Measurements from ENCODE around the gene CRB1.
A peak's percentile ranks its signal among the peaks of the same experiment; 100 is the strongest.

The CRB1 gene

DNA sequence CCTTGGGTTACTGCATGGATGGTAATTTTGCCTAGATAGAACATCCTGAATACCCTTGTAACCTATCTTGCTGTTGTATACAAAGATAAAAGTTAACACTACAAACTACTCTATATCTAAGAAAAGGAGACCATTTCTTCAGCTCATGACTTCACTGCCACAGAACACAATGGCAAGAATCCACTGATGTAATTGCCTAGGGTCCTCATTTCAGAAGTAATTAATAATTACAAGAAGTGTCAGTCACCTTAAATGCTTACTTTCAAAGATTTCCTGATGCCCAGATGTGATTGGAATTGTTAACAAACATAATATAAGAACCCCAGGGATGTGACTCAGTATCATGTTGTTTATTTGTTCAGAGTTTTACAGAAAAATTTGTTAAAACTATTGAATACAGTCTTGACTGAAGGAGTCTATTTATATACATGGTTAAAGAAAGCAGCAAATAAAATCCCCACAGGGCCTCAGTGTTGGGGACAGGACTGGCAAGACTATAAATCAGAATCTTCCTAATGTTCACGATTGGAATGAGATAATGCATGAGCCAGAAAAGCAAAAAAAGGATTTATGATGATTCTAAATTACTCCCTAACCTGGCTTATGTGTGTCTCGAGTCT lies 83.9 kb downstream of the CRB1 start:
- no peak for DNase-seq

DNA sequence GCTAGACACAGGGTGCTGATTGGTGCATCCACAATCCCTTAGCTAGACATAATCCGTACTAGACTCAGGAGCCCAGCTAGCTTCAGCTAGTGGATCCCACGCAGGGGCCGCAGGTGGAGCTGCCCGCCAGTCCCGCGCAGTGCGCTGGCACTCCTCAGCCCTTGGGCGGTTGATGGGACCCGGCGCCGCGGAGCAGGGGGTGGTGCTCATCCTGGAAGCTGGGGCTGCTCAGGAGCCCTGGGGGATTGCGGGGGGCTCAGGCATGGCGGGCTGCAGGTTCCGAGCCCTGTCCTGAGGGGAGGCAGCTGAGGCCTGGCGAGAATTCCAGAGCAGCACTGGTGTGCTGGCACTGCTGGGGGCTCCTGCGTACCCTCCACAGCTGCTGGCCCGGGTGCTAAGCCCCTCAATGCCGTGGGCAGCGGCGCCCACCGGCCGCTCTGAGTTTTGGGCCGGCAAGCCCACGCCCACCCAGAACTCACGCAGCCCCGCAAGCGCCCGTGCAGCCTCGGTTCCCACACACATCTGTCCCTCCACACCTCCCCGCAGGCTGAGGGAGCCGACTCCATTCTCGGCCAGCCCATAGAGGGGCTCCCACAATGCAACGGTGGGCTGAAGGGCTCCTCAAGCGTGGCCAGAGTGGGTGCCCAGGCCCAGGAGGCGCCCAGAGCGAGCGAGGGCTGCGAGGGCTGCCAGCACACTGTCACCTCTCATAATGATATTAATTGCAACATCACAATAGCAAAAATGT lies 87.4 kb downstream of the CRB1 start:
- DNase-seq = no peak

DNA sequence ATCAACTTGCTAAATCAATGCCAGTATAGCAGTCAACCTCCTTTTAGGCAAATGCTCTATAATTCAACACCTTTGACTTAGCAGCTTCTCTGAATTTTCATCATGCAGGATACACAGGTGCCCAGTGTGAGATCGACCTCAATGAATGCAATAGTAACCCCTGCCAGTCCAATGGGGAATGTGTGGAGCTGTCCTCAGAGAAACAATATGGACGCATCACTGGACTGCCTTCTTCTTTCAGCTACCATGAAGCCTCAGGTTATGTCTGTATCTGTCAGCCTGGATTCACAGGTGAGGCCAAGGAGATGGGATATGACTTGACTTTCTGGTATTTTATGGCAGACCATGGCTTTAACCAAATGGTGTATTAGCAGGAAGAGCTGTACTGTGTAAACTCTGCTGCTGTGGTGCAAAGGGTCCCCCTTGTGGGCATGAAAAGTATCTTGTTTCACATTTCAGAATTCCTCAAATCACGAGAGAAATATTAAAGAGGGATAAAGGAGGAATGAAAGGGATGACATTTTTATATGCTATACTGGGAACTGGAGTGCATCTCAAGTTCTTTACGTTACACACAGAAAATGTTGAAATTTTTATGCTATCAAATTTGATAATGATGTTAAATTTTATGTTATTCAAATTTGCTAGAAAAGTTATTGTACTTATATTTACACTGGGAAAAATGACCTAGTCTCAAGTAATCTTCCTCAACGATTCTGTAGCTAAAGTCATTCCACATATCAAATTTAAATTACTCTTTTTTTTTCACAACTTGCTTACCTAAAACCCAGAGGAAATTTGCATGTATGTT lies 88.9 kb downstream of the CRB1 start:
- peak; percentile 35 for DNase-seq

DNA sequence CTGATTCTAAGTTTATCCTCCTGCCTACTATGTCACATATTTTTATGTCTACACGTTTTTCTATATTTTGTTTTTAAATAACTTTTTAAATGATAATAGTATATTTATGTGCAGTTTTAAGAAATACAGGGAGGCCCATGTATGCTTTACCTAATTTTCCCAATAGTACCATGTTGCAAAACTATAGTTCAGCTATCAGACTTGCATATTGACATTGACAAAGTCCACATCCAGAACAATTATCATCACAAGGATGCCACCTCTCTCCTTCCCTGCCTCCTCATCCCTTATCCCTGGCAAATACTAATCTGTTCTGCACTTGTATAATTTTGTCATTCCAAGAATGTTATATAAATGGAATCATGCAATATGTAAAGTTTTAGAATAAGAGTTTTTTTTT lies 90.9 kb downstream of the CRB1 start:
- no peak for DNase-seq

DNA sequence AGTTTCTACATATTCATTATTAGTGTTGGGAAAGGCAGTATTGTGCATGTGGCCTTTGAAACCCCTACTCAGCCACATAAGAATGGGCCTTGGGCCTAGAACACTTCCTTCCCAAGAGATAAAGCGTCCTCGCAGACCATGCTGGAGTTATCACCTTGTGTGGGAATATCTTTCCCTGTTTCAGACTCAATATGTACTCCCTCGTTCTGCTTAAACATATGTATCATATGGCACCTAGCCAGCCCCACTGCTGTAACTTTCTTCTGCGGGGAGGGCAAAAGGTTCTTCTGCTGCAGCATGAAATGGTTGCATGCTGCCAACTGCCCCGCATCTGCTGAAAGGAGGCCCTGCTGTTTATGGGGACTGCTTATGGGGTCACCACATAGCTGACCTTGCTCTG lies 92.0 kb downstream of the CRB1 start:
- DNase-seq = no peak

DNA sequence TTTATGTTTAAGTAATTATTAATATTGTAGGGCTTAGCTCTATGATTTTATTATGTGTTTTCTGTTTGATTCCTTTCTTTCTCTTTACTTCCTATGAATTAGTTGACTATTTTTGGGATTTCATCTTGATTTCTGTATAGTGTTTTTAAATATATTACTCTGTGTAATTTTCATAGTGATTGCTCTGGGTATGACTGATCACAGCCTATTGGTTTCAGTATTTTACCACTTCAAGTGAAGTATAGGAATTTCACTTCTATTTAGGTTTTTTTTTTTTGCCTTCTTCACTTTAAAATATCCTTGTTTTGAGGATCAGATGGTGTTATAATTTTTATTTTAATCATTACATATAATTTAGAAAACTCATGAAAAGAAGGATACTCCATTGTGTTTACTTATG lies 94.8 kb downstream of the CRB1 start:
- no peak for DNase-seq

DNA sequence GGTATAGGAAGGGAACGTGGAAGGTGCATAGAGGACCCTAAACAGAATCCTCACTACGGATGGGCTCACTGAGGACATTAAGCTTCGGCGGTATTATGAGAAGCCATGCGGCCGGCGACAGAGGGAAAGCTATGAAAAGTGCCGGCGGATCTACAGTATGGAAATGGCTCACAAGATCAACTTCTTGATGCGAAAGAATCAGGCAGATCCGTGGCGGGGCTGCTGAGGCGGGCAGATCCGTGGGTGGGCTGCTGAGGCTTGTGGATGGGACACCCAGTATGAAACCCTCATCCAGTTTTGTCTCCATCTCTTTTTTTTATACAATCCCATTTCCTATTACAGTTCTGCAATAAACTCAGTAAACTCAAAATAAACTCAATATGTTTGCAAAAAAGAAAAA lies 95.8 kb downstream of the CRB1 start:
- DNase-seq = no peak

DNA sequence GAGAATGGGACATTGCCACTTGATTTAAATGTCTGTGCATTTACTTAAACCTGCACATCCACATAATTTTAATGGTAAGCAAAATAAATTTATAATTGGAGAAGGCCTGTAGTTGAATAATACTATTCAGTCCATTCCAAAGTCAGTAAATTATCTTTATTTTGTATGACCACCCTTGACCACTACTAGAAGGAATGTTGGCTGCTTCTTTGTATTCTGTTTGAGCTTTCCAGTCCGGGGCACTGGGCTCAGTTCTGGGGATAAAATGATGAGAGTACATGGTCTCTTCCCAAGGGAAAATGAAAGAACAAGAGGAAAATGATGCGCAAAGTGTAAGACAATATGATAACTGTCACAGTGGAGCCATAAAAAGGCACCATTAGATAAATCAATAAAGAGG lies 98.9 kb downstream of the CRB1 start:
- no peak for DNase-seq

DNA sequence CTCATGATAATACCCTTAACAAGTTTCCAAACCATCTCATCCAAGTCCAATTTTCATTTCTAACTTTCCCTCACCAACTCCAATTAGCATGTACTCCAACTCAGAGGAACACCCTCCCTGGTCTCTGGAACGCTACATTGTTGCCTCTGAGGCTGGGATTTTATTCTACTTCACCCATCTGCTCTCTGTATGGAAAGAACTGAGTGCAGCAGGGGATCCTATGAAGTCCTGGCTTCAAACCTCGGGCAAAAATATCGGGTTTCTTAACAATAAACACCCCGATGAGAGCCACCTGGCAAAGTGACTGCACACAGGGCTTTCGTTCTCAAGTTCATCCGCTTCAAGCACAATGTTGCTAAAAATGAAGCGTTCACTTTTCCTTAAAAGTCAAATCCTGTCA lies 99.6 kb downstream of the CRB1 start:
- no peak for DNase-seq

DNA sequence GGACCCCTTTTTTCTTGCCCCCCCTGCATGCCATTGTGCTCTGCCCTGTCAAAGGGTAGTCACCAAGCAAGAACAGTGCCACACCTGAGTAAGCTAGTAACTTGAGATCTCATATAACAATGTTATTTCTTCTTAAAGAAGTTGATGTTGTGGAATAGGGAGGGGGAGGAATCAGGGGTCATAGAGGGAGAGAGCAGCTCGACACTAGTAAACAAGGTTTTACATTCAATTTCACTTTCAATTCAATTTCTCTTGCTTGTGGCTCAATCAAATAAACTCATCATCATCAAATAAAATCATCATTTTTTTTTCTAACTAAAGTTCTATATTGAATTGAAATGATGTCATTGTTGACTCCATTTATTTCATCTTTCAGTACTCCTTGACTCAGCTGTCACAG lies 106.4 kb downstream of the CRB1 start:
- no peak for DNase-seq

DNA sequence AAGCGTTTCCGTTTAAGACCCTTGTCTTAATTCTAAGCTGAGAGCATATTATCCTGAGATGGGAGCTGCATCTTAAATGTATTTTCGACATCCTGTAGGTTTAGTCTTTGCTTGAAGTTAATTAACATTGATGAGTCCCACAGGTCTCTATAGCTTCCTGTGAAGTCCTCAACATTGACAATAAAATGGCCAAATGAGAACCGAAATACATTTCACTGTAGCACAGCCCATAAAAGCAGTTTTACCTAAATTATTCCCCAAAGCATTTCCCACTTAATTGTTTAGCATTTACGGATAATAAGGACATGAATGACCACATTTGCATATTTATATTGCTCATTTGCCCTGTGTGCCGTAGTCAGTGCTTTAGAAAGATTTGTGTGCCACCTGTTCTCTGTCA lies 116.4 kb downstream of the CRB1 start:
- DNase-seq = no peak

DNA sequence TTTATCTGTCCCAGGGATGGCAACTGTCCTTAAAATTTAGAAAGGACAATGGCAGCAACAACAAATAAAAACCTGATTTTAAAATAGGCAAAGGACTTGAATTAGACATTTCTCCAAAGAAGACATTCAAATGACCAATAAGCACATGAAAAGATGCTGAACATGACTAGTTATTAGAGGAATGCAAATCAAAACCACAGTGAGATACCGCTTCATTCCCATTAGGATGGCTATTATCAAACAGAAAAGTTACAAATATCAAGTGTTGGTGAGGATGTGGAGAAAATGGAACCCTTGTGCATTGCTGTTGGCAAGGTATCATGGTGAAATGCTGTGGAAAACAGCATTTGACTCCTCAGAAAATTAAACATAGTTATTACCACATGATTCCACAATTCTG lies 120.7 kb downstream of the CRB1 start:
- no peak for DNase-seq

DNA sequence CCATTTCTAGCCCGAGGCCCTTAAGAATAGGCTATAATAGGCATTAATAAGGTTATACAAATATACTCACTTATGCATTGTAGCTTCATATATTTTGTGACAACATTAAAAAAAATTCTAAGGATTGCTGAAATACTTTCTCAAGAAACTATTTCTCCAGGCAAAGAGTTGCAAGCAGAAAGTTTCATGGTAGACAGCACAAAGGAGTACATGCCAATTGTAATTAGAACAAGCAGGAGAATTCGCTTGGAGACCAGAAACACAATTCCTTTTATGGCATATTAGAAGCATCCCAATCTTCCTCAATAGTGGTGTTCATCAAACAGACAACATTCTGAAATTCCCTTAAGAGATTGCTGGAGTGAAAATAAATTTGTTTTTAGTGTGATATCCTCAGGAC lies 122.8 kb downstream of the CRB1 start:
- DNase-seq = no peak

DNA sequence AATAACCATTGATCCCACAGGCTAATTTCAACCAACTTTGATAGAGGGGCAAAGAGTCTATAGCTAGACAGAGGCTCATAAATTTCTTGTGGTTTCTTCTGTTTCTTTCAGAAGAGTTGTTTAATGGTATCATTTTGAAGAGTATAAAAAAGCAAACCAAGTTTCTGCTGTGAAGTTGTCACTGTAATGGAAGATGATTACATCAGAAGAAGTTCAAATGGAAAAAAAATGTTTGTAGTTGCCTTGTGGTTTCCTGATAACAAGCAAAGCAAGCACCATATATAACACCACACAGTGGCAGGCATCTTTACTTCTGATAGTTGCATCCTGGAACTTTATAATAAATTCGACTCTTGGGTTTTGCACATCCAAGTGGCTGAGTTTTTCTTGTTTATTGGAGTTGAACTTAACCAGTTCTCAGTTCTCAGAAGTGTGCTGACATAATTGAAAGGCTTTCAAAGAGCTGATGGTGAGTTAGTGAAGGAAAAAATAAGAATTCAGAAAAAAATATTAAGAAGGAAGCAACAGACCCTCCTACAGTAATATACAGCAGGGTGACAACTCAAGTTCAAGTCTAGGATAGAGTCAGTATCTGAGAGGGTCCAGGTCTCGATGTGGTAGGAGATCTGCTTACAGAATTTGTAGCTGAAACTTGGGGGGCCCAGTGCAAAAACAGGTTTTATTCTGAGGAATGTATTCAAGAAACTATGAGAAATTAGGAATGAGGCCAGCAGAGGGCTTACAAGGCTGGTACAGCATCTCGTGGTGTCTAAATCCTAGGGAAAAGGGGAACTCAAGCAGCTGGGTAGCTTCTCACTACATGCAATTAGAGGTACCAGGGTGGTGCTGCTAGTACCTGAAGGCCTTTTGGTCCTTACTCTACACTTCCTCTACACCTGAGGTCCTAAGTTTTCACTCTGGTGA lies 123.5 kb downstream of the CRB1 start:
- peak; percentile 9 for DNase-seq

DNA sequence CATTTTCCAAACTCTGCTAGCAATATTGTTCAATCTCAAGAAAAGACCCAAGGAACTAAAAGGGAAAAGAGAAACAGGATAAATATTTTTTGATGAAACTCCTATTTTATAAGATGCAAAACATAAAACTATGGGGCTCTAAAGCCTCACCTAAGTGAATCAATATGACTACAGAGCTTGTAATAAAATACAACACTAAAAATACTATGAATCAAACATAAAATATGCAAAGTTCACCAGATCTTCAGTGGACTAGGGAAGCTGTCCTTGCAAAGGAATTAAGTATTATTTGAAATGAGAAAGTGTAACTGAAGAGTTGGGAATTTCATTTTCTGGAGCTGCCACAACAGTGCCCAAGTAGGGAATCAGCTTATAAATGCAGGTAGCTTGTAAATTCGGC lies 124.5 kb downstream of the CRB1 start:
- DNase-seq = no peak

DNA sequence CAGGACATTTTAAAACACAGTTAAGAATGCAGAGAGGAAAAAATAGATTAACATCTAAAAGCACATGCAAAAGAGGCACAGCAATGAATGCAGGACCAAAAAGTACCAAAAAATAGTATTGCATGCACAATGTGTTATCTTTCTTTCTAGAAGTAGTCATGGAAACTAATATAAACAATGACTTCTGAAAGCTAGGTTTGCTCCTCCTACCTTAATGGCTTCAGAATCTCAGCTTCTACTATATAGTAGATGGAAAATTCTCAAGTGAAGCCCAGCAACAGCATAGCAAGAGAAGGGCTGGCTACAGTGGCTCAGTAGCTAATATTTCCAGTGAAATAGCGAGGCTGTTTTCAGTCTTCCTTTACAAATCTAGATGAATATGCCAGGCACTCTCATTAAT lies 125.1 kb downstream of the CRB1 start:
- no peak for DNase-seq

DNA sequence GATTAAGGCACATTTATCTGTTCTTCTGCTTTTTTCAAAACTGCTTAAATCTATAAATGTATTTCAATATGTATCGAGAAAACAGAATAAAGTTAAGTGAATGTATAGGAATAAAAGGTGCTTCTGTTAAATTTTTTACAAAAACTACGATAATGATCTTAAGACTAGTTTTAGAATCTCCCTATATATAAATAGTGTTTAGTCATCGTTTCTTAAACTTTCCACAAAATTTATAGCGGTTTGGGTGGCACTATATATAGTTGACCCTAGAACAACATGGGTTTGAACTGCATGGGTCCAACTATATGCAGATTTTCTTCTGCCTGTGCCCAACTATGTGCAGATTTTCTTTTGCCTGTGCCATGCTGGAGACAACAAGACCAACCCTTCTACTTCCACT lies 125.7 kb downstream of the CRB1 start:
- DNase-seq = no peak

DNA sequence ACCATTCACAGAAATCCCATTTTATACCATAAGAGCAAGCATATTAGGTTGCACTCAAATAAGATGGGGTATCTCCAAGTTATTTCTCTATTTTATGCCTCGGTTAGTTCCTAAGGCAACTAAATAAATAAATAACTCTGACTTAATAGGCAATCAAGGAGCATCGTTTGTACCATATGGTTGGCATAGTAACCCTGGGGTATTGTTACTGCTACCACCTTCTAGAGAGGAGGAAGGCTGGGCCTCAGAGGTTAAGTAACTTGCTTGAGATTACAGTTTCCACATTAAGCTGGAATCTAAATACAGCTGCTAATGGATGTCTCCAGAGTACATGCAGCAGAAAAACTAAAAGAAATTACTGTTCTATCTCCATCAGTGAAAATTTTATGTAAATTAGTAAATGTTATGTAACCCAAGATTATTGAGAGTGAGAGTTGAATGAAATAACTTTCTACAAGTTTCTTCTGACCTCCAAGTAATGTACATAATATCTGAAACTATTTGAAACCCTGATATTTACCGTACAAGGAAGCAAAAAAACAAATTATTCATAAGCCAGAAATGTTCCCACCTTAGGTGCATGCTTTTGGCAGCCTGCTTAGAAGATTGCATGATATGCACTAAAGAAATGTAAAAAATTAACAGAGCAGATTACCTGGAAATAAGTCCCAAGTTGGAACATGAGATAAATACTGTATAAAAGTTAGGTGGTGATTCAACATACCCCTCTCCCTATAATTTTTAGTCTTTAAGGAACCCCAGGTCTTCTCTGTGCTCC lies 127.0 kb downstream of the CRB1 start:
- DNase-seq = no peak

DNA sequence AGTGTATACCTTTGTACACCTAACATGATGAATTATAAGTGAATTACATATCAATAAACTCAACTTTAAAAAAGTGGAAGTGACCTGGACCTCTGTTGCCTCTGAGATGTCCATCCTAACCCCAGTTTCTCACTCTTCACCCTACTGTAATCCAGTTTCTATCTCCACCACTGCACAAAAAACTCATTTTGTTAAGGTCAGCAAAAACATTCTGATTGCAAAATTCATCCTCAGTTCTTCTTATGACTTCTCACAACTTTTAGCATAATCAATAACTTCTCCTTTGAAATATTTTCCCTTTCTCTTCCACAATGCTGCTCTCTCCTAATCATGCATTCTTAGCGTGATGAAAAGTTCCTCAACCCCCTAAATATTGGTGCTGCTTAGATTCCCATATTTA lies 129.8 kb downstream of the CRB1 start:
- DNase-seq = no peak

DNA sequence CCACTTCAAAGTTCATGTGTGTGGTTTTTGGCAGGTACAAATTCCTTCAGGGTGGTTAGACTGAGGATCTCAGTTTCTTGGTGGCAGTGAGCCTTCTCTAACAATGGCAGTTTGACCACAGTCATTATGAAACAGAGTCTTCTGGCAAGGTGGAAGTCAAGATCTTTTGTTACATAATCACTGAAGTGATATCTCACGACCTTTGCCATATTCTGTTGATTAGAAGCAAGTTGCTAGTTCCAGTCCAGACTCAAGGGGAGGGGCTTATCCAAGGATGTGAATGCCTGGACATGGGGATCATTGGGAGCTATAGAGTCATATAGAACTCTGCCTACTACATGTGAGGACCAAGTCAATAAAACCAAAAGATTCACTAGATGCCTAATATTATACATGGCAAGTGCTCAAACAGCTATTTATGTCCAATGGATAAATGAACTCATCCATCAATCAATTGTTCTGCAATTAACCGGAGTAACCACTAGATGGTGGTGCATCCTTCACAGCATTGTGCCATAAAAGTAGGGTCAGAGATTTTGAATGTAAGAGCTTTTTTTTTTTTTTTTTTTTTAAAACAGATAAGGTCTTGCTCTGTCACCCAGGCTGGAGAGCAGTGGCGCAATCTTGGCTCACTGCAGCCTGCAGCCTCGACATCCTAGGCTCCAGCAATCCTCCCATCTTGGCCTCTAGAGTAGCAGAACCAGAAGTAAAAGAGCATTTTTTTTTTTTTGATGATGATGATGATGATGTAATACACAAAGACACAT lies 131.9 kb downstream of the CRB1 start:
- peak; percentile 13 for DNase-seq

DNA sequence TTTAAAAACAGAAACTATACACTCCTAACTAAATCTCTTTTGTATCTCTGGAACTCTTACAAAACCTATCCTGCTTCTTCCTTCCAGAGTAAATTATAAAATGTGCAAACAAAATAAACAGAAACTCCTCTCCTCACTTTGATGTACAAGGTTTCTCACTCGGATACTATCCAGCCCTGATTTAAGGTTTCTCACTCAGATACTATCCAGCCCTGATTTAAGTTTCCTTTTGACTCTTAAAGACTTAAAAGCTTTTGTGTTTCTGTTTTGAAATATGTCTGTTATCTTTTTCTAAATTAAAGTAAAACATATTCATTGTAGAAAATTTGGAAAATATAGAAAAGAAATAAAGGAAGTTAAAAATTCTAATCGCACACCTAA lies 132.5 kb downstream of the CRB1 start:
- no peak for DNase-seq

All from CD4-positive, alpha-beta T cell treated with Interleukin-6 for 4 hours (primary cell).